ENCODE measurements around the gene ESM1.

ESM1 gene

GRCh38 chr5:54996466-54996865 is 11.1 kb upstream of the ESM1 start:
- TF ChIP-seq CTCF (IDR thresholded peaks at IDR 0.05; ENCODE audit: control extremely low read depth, extremely low read depth, low read depth, missing control alignments), result no peak
- no peak for DNase-seq (ENCODE audit: extremely low spot score)
- ChIA-PET CTCF (interaction anchor here (1.4 kb wide), 1 partner anchor 13 kb away, joined by 3 read pairs; no protein-coding TSS in a partner anchor), POLR2A (no interaction called here)

GRCh38 chr5:54995168-54995567 is 9.8 kb upstream of the ESM1 start:
- CTCF ChIA-PET, result no interaction called here
- POLR2A ChIA-PET, result no interaction called here
- DNase-seq (ENCODE audit: extremely low spot score), result no peak
- TF ChIP-seq CTCF (IDR thresholded peaks at IDR 0.05; ENCODE audit: control extremely low read depth, extremely low read depth, low read depth, missing control alignments), result no peak

DNA sequence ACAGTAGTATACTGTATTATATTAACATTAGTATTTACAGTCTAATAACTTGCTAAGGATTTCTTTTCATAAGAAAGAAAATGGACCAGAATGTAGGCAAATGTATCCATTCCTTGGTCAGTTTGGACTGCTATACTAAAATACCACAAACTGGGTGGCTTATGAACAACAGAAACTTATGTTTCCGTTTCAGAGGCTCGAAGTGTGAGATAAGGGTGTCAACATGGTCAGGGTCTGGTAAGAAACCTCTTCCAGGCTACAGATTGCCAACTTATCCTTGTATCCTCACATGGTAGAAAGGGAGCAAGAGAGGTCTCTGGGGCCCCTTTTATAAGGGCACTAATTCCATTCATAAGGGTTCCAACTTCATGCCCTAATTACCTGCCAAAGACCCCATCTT is 9.2 kb upstream of the ESM1 start:
- POLR2A ChIA-PET, result no interaction called here
- CTCF ChIA-PET, result no interaction called here
- TF ChIP-seq CTCF (IDR thresholded peaks at IDR 0.05; ENCODE audit: control extremely low read depth, extremely low read depth, low read depth, missing control alignments), result no peak
- no peak for DNase-seq (ENCODE audit: extremely low spot score)

DNA sequence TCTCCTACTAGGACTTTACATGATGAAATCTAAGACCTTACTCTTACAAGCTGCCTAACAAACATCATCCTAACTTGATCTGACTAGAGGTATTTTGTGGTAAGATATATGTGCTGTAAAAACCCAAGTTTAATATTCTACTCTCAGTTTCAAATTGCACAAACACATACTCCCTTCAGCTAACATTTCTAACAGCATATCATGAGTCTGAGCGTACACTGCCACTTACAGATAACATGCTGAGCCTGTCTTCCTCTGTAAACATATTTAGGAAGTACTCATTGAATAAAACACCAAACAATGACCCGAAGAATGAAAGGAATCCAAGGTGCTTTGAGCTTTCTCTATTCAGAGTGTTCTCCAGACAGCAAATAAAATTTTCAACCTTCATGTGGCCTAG is 7.9 kb upstream of the ESM1 start:
- no peak for TF ChIP-seq CTCF (IDR thresholded peaks at IDR 0.05; ENCODE audit: control extremely low read depth, extremely low read depth, low read depth, missing control alignments)
- POLR2A ChIA-PET, result no interaction called here
- CTCF ChIA-PET, result interaction anchor here (1.0 kb wide), 1 partner anchor 48 kb away, joined by 3 read pairs; no protein-coding TSS in a partner anchor
- DNase-seq (ENCODE audit: extremely low spot score), result no peak

DNA sequence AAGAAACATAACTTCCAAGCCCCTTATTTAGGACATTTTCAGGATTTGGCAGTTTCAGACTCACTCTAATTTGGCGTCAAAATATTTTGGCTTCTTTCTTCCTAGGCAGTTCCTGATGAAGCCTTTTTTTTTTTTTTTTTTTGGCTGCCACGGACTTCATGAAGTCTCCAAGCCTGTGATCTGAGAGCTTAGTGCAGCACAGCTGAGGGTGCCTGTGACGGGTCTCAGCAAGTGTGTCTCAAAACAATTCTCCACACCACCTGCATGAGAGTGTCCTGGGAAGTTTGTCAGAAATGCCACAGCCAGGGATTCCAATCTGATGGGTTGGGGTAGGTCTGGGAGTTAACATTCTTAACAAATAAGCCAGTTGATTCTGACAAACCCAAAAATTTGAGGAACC is 6.0 kb upstream of the ESM1 start:
- no peak for DNase-seq (ENCODE audit: extremely low spot score)
- no peak for TF ChIP-seq CTCF (IDR thresholded peaks at IDR 0.05; ENCODE audit: control extremely low read depth, extremely low read depth, low read depth, missing control alignments)
- CTCF ChIA-PET, result no interaction called here
- POLR2A ChIA-PET, result no interaction called here

DNA sequence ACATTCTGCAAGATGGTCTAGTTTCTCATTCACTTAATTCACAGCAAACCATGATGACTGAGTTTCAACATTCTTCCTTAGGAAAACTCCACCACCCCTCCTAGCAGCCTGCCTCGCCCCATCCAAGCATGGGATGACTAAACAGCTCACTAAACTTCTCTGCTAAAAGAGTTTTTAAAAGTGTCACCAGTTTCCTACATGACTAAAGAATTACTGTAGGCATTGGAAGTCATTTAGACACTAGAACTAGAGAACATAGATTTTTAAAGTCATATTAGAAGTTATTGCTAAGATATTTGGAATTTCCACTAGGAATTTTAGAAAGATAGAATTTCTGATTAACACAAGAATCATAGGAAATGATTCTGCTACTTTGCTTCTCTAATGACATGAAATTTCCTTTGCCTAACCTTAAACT is 5.5 kb upstream of the ESM1 start:
- CTCF ChIA-PET, result no interaction called here
- POLR2A ChIA-PET, result no interaction called here
- no peak for TF ChIP-seq CTCF (IDR thresholded peaks at IDR 0.05; ENCODE audit: control extremely low read depth, extremely low read depth, low read depth, missing control alignments)
- DNase-seq (ENCODE audit: extremely low spot score), result no peak

- ChIA-PET POLR2A (no interaction called here), CTCF (interaction anchor here (1.1 kb wide), 1 partner anchor 10 kb away, joined by 3 read pairs; no protein-coding TSS in a partner anchor)
- TF ChIP-seq CTCF (IDR thresholded peaks at IDR 0.05; ENCODE audit: control extremely low read depth, extremely low read depth, low read depth, missing control alignments), result no peak
- DNase-seq (ENCODE audit: extremely low spot score), result no peak
Measured at GRCh38 chr5:54988817-54989216, 3.4 kb upstream of the ESM1 start.
